Measurements from ENCODE around the gene SALL1. TPM values are rescaled to one million over a fixed set of nuclear protein-coding genes. Genes with fewer than 3 reads are reported as not detected.

Gene SALL1
- total and polyA plus RNA-seq, 3 donors from 2014 or later, result 4.0 to 5.9 (median 4.9) TPM

DNA sequence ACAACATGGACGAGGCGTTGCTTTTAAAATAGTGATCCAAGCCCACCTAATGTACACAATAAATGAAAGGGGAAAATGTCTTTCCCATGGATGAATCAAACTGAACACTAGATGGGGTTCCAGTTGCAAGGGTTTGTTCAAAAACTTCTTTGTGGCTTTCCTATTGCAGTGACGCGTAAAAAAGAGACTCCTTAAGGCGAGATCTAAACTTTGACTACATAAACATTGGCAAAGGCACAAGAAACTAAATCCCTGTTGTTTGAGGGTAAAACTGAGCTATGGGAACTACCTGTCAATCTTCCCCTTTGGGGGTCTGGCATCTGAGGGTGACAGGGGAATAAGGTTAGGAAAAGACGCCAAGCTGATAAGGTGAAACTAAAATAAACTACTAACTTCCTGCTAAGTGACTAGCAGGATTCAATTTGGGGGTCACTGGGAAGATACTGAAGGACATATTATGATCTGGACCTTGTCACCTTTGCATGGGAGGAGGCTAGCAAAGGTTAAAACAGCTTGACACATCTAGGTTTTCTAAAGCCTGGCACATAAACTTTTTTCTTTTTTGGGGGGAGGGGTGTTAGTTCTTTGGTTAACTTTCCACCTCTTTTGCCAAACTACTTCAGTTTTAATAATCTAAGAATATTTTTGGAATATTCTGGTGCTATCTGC, 4.7 kb downstream of the SALL1 start:
- TF ChIP-seq, protein P1, sequence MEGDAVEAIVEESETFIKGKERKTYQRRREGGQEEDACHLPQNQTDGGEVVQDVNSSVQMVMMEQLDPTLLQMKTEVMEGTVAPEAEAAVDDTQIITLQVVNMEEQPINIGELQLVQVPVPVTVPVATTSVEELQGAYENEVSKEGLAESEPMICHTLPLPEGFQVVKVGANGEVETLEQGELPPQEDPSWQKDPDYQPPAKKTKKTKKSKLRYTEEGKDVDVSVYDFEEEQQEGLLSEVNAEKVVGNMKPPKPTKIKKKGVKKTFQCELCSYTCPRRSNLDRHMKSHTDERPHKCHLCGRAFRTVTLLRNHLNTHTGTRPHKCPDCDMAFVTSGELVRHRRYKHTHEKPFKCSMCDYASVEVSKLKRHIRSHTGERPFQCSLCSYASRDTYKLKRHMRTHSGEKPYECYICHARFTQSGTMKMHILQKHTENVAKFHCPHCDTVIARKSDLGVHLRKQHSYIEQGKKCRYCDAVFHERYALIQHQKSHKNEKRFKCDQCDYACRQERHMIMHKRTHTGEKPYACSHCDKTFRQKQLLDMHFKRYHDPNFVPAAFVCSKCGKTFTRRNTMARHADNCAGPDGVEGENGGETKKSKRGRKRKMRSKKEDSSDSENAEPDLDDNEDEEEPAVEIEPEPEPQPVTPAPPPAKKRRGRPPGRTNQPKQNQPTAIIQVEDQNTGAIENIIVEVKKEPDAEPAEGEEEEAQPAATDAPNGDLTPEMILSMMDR (IDR thresholded peaks at IDR 0.05), result no peak
- no peak for TF ChIP-seq POLR2A (IDR thresholded peaks at IDR 0.05)
- WGBS, 2 donors, result 46 to 51% methylated on average over 6 of the region's 6 CpGs
- H3K27me3 ChIP-seq, result no peaks in the 10 kb centered on the region
- intact Hi-C loops (cut with DNase I; ENCODE audit: low total_unique reads), result no loop called here
- no peaks in the 10 kb centered on the region for H3K4me1 ChIP-seq
- no peak for DNase-seq
- no peaks in the 10 kb centered on the region for H3K36me3 ChIP-seq (ENCODE audit: low read depth, missing control alignments)
- H3K9me3 ChIP-seq, result no peaks in the 10 kb centered on the region
- no peak overlapping the region for H3K4me3 ChIP-seq
- H3K27ac ChIP-seq, result no peak overlapping the region

DNA sequence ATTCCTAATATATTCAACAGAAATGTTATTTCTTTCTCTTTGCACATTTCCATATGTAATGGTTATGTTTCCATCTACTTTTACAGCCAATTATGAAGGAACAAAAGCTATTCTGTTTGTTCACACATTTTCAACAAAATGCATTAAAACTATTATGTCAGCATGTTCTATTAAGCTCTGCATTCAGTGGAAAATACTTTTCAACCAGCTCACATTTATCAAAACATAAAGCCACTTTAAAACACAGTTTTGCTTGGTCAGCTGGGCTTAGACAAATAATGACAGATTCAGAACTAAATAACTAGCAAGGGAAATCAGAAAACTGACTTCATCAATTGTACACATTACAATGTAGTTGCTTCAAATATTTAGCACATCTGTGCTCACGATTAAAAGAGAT, 6.9 kb downstream of the SALL1 start:
- no peak for DNase-seq
- Histone ChIP-seq H3K36me3 (ENCODE audit: low read depth, missing control alignments) (no peaks in the 10 kb centered on the region), H3K4me3 (no peak overlapping the region), H3K27ac (no peak overlapping the region), H3K27me3 (no peaks in the 10 kb centered on the region), H3K4me1 (no peaks in the 10 kb centered on the region), H3K9me3 (no peaks in the 10 kb centered on the region)
- intact Hi-C loops (cut with DNase I; ENCODE audit: low total_unique reads), result no loop called here
- WGBS, 2 donors, result 67 to 73% methylated on average over 1 of the region's 1 CpG
- no peak for TF ChIP-seq POLR2A (IDR thresholded peaks at IDR 0.05)
- TF ChIP-seq, protein P1 (IDR thresholded peaks at IDR 0.05), result no peak

DNA sequence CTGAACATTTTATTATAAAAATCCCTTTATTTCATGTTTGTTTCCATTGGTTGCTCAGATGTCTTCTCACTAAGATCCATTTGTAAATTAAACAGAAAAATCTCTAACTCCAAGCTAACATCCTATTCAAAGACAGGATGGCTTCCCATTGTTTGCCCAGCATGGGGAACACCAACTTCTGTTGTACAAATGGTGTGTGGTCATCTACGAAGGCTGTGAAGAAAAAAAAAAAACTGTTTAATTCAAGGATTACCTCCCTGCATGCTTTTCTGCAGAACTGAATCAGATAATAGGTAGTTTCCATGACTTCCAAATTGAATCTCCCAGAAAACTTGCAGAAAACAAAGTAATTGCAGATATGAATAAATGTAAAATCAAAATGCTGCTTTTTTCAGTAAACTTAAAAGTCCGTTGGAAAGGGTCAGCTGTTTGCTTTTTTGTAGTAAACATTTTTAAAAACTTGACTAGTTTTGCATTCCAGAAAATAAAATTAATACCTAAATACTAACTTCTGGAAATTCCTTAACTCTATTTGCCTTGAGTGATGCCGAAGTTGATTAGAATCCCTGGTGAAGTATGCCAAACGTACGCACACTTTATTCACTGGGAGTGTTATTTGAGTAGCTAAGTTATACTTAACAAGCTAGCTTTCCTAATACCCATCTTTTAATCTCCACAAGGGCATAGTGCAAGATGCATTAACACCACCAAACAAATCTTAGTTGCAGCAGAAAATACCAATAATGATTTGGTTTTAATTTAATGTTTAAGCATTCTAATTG, 7.7 kb downstream of the SALL1 start:
- H3K4me3 ChIP-seq, result no peak overlapping the region
- TF ChIP-seq, protein P1 (IDR thresholded peaks at IDR 0.05), result no peak
- no peak for TF ChIP-seq POLR2A (IDR thresholded peaks at IDR 0.05)
- no peaks in the 10 kb centered on the region for H3K27me3 ChIP-seq
- no peak overlapping the region for H3K27ac ChIP-seq
- WGBS, 2 donors, result 69 to 70% methylated on average over 5 of the region's 5 CpGs
- intact Hi-C loops (cut with DNase I; ENCODE audit: low total_unique reads), result no loop called here
- no peaks in the 10 kb centered on the region for H3K9me3 ChIP-seq
- DNase-seq, result no peak
- no peaks in the 10 kb centered on the region for H3K36me3 ChIP-seq (ENCODE audit: low read depth, missing control alignments)
- no peaks in the 10 kb centered on the region for H3K4me1 ChIP-seq

DNA sequence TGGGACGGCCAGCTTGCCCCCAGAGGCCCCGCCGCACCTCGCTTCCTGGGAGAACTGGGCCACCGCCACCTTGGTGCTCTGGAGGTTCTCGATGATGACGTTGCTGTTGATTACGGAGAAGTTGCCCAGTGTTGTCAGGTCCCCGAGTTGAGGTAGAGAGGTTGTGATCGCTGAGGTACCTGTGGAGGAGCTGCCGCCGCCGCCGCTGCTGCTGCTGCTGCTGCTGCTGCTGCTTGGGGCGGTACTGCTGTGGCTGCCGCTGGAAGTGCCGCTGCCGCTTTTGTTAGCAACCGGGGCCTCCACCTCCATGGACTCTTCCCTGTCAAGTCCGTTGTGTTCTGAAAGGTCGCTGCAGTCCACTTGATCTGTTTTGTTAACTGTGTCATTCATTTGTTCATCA, 9.5 kb downstream of the SALL1 start:
- no peak for DNase-seq
- no peak overlapping the region for H3K4me3 ChIP-seq
- no peak overlapping the region for H3K27ac ChIP-seq
- 89 to 91% methylated on average over 14 to 21 of the region's 21 CpGs for WGBS, 2 donors
- TF ChIP-seq POLR2A (IDR thresholded peaks at IDR 0.05), result no peak
- TF ChIP-seq, protein P1 (IDR thresholded peaks at IDR 0.05), result no peak
- H3K9me3 ChIP-seq, result no peaks in the 10 kb centered on the region
- H3K4me1 ChIP-seq, result no peaks in the 10 kb centered on the region
- no peaks in the 10 kb centered on the region for H3K36me3 ChIP-seq (ENCODE audit: low read depth, missing control alignments)
- intact Hi-C loops (cut with DNase I; ENCODE audit: low total_unique reads), result no loop called here
- H3K27me3 ChIP-seq, result no peaks in the 10 kb centered on the region
